DMS79 (cell line): ENCODE data around the gene CCT7.

ENCODE experiments used
- DNase-seq: peaks from one replicate; lab custom pipeline; 2025; lab: John Stamatoyannopoulos, UW

The CCT7 gene

DNA sequence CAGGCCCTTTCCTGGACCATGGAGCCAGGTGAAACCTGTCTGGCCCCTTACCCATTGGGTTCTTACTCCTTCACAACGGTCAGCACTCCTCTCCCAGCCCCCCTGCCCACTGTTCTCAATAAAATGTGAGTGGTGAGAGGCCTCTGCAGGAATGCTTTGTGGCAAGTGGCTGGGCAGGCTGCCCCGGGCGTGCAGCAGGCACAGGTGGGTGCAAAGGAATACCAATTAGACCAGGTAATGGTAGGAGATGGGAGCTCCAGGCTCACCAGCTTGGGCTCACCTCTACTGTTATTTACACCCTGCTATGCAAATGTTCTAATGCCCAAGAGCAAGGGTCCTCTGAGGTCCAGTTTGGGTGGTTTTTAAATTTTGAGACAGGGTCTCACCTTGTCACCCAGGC lies 7.0 kb upstream of the CCT7 start:
- no peak for DNase-seq

- no peak for DNase-seq
Measured at GRCh38 chr2:73228631-73229030, 5.5 kb upstream of the CCT7 start.

GRCh38 chr2:73232403-73233153 lies 1.5 kb upstream of the CCT7 start:
- DNase-seq, result no peak

- peak; percentile 99 for DNase-seq
Measured at GRCh38 chr2:73233154-73233931, 765 bp upstream of the CCT7 start, which contains the start of gene PRADC1. TSS of gene PRADC1 (minus strand) at chr2:73233239. CDS start at chr2:73233160, 79 bp downstream.

DNA sequence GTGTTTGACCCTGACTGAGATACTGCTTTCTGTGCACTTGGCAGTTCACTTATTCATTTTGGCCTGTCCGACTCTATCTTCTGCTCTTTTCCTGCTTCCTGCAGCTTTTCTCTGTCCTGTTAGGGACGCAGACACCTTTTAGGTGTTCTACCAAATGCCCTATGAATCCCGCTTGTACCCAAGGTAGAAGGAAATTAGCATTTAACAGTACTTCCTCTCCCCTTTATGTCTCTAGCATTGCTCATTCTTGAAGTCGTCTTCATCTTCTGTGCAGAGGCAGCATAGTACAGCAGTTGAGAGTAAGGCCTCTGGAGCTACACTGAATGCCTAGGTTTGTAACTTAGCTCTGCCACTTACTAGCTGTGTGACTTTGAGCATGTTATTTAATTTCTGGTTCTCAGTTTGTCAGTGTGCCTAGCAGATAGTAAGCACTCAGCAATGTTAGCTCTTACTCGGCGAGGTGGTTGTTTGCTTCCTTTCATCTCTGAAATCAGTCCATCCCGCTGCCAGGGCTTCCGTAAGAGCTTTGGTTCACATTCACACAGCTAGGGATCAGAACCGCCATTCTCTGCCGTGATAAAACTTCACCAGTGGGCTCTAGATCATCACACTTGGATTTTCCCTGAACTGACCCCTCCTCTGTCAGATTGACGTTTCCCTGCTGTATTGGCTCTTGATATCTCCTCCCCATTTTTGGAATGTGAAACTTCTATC lies 1.4 kb downstream of the CCT7 start:
- no peak for DNase-seq

DNA sequence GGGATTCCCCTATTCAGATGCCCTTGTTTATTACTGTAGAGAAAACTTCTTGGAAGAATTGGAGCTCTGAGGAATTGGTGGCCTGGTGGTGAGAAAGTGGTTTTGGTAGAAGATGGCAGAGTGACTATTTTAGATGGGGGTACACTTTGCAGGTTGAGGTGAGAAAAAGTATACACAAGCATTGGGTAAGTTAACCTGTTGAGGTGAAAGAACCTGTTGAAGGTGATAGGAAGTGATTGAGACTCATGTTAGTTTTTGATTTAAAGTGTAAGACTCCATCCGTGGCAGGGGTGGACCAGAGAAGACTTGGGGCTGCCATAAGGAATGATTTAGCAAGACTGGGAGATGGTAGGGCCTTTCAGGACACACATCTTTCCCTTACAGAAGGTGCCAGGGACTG lies 3.1 kb downstream of the CCT7 start:
- no peak for DNase-seq

DNA sequence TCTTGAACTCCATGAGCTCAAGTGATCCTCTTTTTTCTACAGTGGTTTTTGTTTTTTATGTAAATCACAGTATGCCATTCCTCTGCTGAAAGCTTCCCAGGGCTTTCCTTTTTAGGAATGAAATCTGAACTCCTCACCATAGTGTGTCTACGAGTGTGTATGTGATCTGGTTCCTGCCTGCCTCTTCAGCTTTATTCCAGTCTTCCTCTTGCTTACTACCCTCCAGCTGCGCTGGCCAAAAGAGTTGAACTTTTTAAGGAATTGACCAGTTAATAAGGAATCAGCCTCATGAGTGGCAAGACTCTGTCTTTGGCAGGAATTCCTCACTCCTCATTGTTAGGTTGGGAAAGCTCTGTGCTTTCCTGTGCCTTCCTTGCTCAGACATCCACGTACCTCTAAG lies 4.0 kb downstream of the CCT7 start:
- DNase-seq, result no peak

DNA sequence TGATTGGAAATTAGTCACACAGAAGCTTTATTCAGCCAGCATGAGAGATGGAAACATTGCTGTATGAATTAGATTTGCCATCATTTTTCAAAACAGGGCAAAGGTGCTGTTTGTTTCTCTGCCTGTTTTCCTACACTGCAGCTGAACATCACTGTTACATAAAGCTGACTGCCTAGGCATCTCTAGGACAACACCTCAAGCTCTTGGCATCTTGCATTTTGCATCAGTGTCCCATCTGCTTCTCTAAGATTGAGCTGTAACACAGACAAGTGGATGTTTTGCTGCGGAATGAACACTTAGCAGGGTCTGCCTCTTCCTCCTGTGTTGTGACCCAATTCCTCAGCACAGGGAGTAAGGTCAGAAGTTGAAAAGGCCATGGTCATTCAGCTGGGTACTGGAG lies 4.9 kb downstream of the CCT7 start:
- DNase-seq, result no peak

DNA sequence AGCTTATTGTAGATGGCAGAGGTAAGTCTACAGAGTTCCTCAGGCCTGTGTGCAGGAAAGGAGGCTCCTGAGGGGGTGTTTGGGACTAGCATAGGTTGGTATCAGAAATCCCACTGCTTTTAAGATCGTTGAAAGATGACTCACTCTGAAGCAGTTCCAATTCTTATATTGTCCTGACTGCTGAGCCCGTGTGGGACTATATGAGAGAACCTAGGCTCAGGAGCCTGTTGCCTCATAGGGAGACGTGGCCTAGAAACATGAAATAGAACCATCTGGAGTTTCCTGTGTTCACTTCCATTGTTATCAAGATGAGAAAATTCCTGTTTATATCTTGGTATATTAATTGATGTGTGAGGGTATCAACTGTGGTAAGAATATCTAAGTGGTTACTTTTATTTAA lies 5.7 kb downstream of the CCT7 start:
- DNase-seq, result no peak

GRCh38 chr2:73243884-73244570 lies 9.9 kb downstream of the CCT7 start:
- peak; percentile 89 for DNase-seq

DNA sequence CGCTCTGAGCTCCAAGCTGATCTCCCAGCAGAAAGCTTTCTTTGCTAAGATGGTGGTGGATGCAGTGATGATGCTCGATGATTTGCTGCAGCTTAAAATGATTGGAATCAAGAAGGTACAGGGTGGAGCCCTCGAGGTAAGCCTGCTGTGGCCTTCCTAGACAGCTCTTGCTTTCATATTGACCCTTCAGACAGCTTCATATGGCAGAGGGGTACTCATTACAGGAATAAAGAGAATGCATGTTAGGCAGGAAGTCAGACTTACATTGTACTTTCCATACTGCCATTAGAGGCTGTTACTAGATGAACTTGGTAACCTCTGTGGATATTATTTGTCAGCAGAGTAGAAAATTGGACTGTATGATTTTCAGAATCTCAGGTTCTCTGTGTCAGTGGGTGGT lies 10.5 kb downstream of the CCT7 start:
- no peak for DNase-seq

DNA sequence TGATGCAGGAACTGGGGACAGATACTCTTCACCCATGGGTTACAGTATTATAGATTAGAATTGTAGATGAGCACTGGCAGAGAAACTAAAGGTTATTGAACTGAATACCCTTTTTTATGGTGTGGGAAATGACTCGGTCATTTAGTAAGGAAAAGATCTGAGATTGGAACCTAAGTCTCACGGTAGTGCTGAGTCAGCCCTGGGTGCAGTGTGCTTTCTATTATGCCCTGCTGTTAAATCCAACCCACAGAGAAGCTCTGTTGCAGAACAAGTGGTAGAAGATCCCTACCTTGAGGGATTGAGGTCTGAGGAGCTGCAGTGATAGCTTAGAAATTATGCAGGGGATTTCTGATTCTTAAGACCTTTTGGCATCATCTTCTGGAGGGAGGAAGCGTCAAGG lies 12.7 kb downstream of the CCT7 start:
- DNase-seq, result no peak

GRCh38 chr2:73249636-73250035 lies 15.5 kb downstream of the CCT7 start:
- no peak for DNase-seq

DNA sequence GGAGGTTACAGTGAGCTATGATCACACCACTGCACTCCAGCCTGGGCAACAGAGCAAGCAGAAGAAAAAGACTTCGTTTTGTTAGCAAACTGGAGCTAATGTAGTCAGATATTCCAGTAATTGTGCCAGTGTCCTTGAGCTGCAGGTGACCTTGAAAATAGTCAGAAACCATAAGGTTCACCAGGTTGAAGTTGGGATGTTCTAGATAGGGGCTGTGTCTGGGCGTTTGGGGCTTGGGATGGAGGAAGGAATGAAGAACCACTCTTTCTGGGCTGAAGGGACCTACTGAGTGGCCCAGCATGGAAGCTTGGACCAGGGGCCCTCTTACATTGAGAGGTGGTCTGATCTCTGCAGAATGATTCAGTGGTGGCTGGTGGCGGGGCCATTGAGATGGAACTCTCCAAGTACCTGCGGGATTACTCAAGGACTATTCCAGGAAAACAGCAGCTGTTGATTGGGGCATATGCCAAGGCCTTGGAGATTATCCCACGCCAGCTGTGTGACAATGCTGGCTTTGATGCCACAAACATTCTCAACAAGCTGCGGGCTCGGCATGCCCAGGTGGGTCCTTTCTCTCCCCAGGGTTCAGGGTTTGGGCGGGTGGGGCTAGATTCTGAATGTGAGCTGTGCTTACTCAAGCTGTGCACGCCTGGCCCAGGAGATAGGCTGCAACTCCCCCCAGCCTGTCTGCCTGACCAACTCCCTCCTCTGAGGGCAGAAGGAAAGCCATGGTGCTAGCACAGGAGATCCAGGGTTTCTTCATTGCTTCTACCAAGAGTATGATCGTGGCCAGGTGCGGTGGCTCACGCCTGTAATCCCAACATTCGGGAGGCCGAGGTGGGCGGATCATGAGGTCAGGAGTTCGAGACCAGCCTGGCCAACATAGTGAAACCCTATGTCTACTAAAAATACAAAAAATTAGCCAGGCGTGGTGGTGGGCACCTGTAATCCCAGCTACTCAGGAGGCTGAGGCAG lies 17.1 kb downstream of the CCT7 start:
- DNase-seq, result peak; percentile 49

DNA sequence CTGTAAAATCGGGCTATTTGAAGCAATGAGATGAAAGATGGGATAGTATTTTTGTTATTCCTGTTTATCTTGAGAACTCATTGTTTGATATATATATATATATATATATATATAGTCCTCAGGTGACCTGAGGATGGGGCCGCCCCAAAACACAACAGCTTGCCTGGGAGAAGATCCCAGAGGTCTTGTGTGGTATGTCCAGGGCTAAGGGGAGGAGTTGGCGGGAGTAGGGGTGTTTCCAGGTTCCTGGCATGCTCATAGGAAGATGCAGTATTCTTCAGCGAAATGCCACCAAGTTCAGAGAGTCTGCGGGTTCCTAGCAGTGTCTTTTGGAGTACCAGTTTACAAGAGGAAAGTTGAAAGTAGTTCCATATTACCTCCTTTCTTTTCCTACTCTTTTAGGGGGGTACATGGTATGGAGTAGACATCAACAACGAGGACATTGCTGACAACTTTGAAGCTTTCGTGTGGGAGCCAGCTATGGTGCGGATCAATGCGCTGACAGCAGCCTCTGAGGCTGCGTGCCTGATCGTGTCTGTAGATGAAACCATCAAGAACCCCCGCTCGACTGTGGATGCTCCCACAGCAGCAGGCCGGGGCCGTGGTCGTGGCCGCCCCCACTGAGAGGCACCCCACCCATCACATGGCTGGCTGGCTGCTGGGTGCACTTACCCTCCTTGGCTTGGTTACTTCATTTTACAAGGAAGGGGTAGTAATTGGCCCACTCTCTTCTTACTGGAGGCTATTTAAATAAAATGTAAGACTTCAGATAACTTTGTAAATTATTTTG lies 18.3 kb downstream of the CCT7 start:
- DNase-seq, result no peak

GRCh38 chr2:73253400-73253799 lies 19.3 kb downstream of the CCT7 start:
- DNase-seq, result no peak

- no peak for DNase-seq
Measured at GRCh38 chr2:73253901-73254300, 19.8 kb downstream of the CCT7 start.

DNA sequence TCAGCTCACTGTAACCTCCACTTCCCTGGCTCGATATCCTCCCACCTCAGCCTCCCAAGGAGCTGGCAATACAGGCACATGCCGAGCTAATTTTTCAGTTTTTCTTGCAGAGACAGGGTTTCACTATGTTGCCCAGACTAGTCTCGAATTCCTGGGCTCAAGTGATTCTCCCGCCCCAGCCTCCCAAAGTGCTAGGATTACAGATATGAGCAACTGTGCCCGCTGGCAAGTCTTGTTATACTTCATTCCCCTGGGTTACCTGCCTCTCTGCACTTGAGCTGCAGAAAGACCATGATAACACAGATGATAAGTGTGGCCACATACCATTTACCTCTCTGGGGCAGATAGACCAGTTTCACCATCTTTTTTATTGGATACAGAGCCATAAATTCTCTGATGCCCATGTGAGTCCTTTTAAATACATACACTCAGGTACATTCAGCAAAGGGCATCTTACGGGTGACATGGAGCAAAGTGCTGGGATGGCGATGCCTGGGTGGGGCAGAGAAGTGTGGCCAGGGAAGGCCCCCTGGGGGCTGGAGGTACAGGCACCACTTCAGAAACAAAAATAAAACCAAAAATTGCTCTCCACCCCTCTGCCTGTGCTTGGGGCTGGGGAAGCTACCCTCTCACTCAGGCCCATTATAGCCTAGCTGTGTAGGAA lies 20.4 kb downstream of the CCT7 start:
- DNase-seq, result no peak

DNA sequence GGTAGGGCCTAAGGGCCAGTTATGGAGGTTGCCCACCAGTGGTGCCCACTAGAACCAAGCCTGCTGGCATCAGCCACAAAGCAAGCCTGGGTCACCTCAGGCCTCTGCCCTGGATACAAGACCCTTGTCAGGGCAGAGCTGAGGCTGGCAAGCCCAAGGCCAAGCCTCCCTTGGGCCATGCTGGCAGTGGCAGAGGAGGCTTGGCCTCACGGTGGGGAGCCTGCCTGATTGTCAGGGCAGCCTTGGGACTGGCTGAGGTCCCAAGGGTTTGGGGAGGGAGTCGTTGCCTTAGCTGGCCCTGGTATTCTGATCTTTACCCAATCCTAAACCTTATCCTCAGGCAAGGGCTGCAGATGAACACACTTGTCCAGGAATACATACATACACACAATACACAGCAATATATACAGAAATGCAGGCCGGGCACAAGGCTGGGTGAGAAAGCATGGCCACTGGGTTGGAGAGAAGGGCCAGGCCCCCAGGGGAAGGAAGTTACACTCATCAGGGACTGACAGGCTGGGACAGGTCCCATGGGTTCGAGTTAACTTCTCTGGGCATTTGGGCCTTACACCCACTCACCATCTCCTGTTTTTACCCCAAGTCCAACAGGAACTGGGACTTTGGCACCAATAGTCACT lies 21.0 kb downstream of the CCT7 start:
- no peak for DNase-seq
